Left lung (tissue), 10 donors: ENCODE data around the gene PIP5KL1. TPM values are rescaled to one million over a fixed set of nuclear protein-coding genes. Genes with fewer than 3 reads are reported as not detected.

Experiments
- ATAC-seq: fragments of 200-7000 bp; cut with Tn5 transposase; one replicate; pipeline ENCODE4 v1.9.1; 2020; ENCODE audit warnings: moderate library complexity
- DNase-seq, 4 donors: peaks; one replicate each; pipeline ENCODE4 v3.0.0-alpha.2; 2013 to 2020
- H3K27ac ChIP-seq, 2 donors: fragments of 200-600 bp; sonication (generic) in 1 of 2; one replicate each; pipeline versions ENCODE4 v1.5.0 to v1.8.0; 2020 to 2021
- H3K27me3 ChIP-seq, 2 donors: fragments of 200-600 bp; sonication (generic) in 1 of 2; one replicate each; pipeline versions ENCODE4 v1.5.0 to v1.8.0; 2020 to 2021
- H3K36me3 ChIP-seq, 2 donors: fragments of 200-600 bp; sonication (generic) in 1 of 2; one replicate each; pipeline versions ENCODE4 v1.5.0 to v1.8.0; 2020 to 2021
- H3K4me1 ChIP-seq, 2 donors: fragments of 200-600 bp; one replicate each; pipeline ENCODE4 v1.8.0; 2021
- H3K4me3 ChIP-seq, 2 donors: fragments of 200-600 bp; sonication (generic) in 1 of 2; one replicate each; pipeline versions ENCODE4 v1.5.0 to v1.8.0; 2020 to 2021; ENCODE audit warnings: mild to moderate bottlenecking in 1 of 2
- H3K9me3 ChIP-seq, 2 donors: fragments of 200-600 bp; sonication (generic) in 1 of 2; one replicate each; pipeline versions ENCODE4 v1.5.0 to v1.8.0; 2020 to 2021
- CTCF ChIP-seq, 2 donors: fragments of 200-600 bp; sonication (generic) in 1 of 2; IDR thresholded peaks; one replicate each; pipeline versions ENCODE4 v1.5.0 to v1.8.0; 2021; ENCODE audit warnings: antibody characterized with exemption in 2 of 2
- intact Hi-C, 2 donors: fragments of 100-400 bp; cut with DNase I; formaldehyde crosslinking; loops; one replicate each; pipeline versions ENCODE4 v1.11.2 to v1.14.2; 2022
- polyA plus RNA-seq, 6 donors: library from polyadenylated mRNA; unstranded; fragments of 120-200 nt; gene quantifications; one replicate each; pipeline ENCODE4 v1.2.1, GENCODE V29; 2013; ENCODE audit not compliant: insufficient read length in 6 of 6
- total RNA-seq, 2 donors: library from RNA; stranded (reverse); fragmentation: NEBNext Ultra II Directional; extraction: Animal tissue kit (Norgen Biotek cat#: 25700); gene quantifications; one replicate each; pipeline ENCODE4 v1.2.1, GENCODE V29; 2021
- donor health status: DM: no; HTN: yes; CAD: no.
- donor health status: DM: no; HTN: no; CAD: no.

The PIP5KL1 gene
- total and polyA plus RNA-seq, 8 donors: 2.7 to 7.9 (median 5.0) TPM

GRCh38 chr9:127962278-127962677, 31.7 kb upstream of the PIP5KL1 start:
- Histone ChIP-seq H3K36me3 (no peaks in the 10 kb centered on the region), H3K27me3 (no peaks in the 10 kb centered on the region), H3K4me1 (peaks cover 28 to 54% of the 10 kb centered on the region in 2 donors), H3K27ac (no peak overlapping the region), H3K9me3 (no peaks in the 10 kb centered on the region), H3K4me3 (no peak overlapping the region)
- ATAC-seq: no peak
- intact Hi-C loops: no loop called here
- DNase-seq: no peak
- no peak for TF ChIP-seq CTCF (IDR thresholded peaks at IDR 0.05)

- ATAC-seq: no peak
- peaks cover 24 to 48% of the 10 kb centered on the region in 2 donors for H3K4me1 ChIP-seq
These were observed 31.1 kb upstream of the PIP5KL1 start for GRCh38 chr9:127961613-127962155.

GRCh38 chr9:127961155-127961490, 30.5 kb upstream of the PIP5KL1 start:
- no peak for DNase-seq
- Histone ChIP-seq H3K27me3 (no peaks in the 10 kb centered on the region), H3K36me3 (no peaks in the 10 kb centered on the region), H3K27ac (peak overlapping the region in 1 of 2 donors; percentile 8), H3K4me3 (no peak overlapping the region), H3K9me3 (no peaks in the 10 kb centered on the region), H3K4me1 (peaks cover 19 to 44% of the 10 kb centered on the region in 2 donors)
- ATAC-seq: no peak
- TF ChIP-seq CTCF (IDR thresholded peaks at IDR 0.05): no peak
- intact Hi-C loops: no loop called here

More at GRCh38 chr9:127961613-127962155, 31.1 kb upstream of the PIP5KL1 start:
- Histone ChIP-seq H3K27me3 (no peaks in the 10 kb centered on the region), H3K9me3 (no peaks in the 10 kb centered on the region), H3K36me3 (no peaks in the 10 kb centered on the region), H3K4me3 (no peak overlapping the region), H3K27ac (no peak overlapping the region)
- DNase-seq: no peak
- no peak for TF ChIP-seq CTCF (IDR thresholded peaks at IDR 0.05)
- intact Hi-C loops: no loop called here

GRCh38 chr9:127960410-127961154, 30.0 kb upstream of the PIP5KL1 start:
- intact Hi-C loops: no loop called here
- Histone ChIP-seq H3K4me3 (no peak overlapping the region), H3K4me1 (peaks cover 18 to 44% of the 10 kb centered on the region in 2 donors), H3K36me3 (no peaks in the 10 kb centered on the region), H3K27me3 (no peaks in the 10 kb centered on the region), H3K27ac (peak overlapping the region; percentile 19 to 41), H3K9me3 (no peaks in the 10 kb centered on the region)
- no peak for ATAC-seq
- peak in 1 of 4 donors; percentile 30 for DNase-seq
- TF ChIP-seq CTCF (IDR thresholded peaks at IDR 0.05): no peak

GRCh38 chr9:127959841-127960409, 29.3 kb upstream of the PIP5KL1 start:
- no peak for TF ChIP-seq CTCF (IDR thresholded peaks at IDR 0.05)
- H3K4me3 ChIP-seq: no peak overlapping the region
- peak overlapping the region; percentile 19 to 41 for H3K27ac ChIP-seq
- DNase-seq (no peak), ATAC-seq (no peak)
- H3K27me3 ChIP-seq: no peaks in the 10 kb centered on the region
- peaks cover 17 to 44% of the 10 kb centered on the region in 2 donors for H3K4me1 ChIP-seq
- intact Hi-C loops: no loop called here
- no peaks in the 10 kb centered on the region for H3K9me3 ChIP-seq
- no peaks in the 10 kb centered on the region for H3K36me3 ChIP-seq
